T47D (cell line): ENCODE data around the gene ADARB2.

Experiments used
- DNase-seq, 2 experiments: peaks; one replicate each; pipeline versions ENCODE4 v3.0.0 to v3.0.0-alpha.2; 2011 to 2012; ENCODE audit warnings: low read depth in 1 of 2, low spot score in 1 of 2
- JUND ChIP-seq: IDR thresholded peaks from 2 replicates; pipeline ENCODE4 v1.6.1; 2012; ENCODE audit warnings: low read depth
- in situ Hi-C: cut with HindIII; loops from 2 replicates; pipeline ENCODE4 v1.10.0; 2016; ENCODE audit warnings: low sequenced_read_pairs, low pct_unique_long_range_greater_than_20kb

Gene ADARB2

DNA sequence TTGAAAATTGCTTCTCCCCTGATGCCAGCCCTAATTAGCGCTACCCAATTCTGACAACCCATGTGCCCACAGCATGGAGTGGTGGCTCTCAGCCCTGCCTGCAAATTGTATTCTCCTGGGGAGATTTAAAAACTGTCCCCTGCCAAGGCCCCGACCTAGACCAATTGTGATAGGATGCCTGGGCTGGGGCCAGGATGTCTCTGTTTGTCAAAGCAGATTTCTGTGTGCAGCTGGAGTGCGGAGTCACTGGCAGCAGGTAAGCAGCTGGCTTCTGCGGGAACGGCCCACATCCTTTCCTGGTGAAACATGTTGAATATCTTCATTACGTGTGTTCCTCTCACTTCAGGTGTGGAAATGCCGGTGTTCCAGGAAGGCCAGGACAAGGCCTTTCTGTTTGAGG is 442.6 kb downstream of the ADARB2 start:
- no peak for DNase-seq
- no peak for TF ChIP-seq JUND
- in situ Hi-C loops, result no loop called here

DNA sequence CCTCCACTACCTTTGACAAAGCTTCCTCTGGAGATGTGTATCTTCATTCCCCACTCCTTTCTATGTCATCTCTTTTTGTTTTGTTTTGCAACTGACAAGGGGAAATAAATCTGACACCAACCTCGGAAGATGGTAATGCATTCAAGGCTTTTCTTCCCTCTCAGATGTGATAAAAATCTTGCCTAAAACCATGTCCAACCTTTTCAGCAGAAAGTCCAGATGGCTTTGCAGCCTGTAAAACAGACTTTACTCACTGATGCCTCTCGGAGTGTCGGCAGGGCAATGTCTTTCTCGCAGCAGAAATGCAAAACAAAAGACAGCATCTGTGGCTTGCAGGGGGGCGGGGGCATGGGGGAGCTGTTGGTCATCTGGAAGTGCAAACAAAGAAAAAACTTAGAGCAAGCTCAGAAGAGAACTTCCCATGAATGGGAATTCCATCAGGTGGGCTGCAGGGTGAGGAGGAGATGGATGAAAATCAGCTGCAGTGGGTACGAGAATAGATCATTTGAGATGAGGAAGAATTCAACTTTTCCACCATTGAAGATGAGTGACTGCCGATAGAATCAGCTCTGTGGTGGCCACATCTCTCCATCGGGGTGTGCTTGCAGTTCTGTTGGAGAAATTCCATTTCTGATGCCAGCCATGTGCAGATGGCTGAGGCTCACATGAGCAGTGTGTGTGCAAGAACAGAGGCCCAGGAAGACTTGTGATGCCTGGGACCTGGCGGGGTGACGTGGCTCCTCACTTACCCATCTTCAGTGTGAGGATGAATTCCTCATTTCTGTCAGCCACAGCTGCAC is 443.5 kb downstream of the ADARB2 start:
- TF ChIP-seq JUND, result no peak
- DNase-seq, result peak in 1 of 2 experiments; percentile 87
- in situ Hi-C loops, result no loop called here

- no peak for DNase-seq
- in situ Hi-C loops, result no loop called here
- TF ChIP-seq JUND, result no peak
Measured at GRCh38 chr10:1293157-1293556, 444.2 kb downstream of the ADARB2 start.

DNA sequence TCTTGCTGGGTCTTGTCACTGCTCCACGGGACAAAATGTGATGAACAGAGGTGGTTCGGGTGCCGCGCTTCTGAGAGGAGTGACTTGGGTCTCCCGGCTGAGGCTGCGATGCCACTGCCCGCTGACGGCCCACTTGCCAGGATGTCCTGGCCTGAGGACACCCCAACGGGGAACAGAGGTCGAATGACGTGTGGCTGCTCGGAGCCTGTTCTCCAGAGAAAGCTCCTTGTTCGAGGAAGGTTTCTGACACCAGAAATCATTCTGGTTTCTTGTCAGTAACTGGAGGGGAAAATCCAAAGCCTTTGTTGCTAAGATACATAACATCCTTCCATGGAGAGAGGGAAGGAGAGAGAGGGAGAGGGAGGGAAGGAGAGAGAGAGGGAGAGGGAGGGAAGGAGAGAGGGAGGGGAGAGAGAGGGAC is 444.7 kb downstream of the ADARB2 start:
- DNase-seq, result no peak
- TF ChIP-seq JUND, result no peak
- in situ Hi-C loops, result no loop called here

GRCh38 chr10:1291178-1292090 is 445.9 kb downstream of the ADARB2 start:
- in situ Hi-C loops, result no loop called here
- no peak for DNase-seq
- no peak for TF ChIP-seq JUND

- in situ Hi-C loops, result no loop called here
- DNase-seq, result peak; percentile 35 to 49
- no peak for TF ChIP-seq JUND
Measured at GRCh38 chr10:1290071-1290471, 447.3 kb downstream of the ADARB2 start.

DNA sequence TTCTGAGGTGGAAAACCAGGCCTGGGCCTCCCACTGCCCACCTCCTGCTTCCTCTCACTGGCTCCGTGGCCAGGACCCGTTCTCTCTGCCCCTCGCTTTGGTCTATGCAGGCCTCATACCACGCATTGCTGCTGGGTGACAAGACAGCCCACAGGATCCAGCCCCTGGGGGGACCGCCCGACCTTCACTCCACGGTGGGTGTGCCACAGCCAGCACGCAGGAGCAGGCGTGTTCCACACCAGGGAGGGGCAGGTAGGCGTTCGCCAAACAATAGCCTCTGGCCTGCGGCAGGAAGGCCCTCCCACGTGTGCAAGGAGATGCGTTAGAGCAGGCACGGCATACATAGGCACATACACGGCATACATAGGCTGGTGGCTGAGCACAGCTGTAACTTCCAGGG is 447.7 kb downstream of the ADARB2 start:
- no peak for DNase-seq
- in situ Hi-C loops, result no loop called here

GRCh38 chr10:1287971-1288401 is 449.3 kb downstream of the ADARB2 start:
- in situ Hi-C loops, result no loop called here
- no peak for DNase-seq
- no peak for TF ChIP-seq JUND

More for the DNA sequence above, 447.7 kb downstream of the ADARB2 start:
- TF ChIP-seq JUND, result no peak

DNA sequence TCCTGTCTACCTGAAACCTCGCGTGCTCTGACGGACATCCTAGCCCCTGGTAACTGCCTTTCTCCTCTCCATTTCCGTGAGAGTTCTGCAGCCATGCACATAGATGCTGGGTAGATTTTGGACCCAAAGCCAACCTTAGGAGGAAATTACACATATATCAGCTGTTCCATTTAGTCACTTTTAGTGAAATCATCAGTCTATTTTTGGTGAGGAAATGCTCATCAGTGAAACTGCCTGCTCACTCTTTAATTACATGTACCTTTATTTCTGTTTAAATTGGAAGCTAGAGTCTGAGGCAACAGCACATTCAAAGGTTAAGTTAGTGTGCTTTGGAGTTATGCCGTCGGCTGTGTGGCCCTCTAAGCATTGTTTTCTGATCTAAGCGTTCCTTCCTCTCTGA is 449.8 kb downstream of the ADARB2 start:
- TF ChIP-seq JUND, result no peak
- in situ Hi-C loops, result no loop called here

GRCh38 chr10:1284076-1284475 is 453.2 kb downstream of the ADARB2 start:
- TF ChIP-seq JUND, result no peak
- in situ Hi-C loops, result no loop called here
- DNase-seq, result no peak

More for the DNA sequence above, 449.8 kb downstream of the ADARB2 start:
- DNase-seq, result no peak

DNA sequence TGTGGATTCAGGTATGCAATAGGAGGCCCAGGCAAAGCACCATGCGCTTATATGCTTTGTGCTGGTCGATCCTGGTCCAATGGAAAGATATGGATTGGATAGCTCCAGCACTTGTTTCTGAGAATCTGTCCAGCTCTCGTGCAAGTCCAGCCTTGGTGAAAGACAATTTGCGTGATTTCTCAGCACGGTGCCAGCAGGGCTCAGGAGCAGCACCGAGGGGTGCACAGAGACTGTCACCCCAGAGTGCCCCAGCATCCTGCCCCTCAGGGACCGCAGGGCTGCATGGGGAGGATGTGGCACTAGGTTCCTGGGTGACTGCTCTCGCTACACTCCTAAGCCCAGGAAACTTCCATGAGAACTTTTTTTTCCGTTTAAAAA is 455.9 kb downstream of the ADARB2 start:
- in situ Hi-C loops, result no loop called here
- no peak for DNase-seq
- TF ChIP-seq JUND, result no peak

- in situ Hi-C loops, result no loop called here
- DNase-seq, result no peak
- TF ChIP-seq JUND, result no peak
Measured at GRCh38 chr10:1280466-1281404, 456.6 kb downstream of the ADARB2 start.
